Measurements from ENCODE around the gene OPA3.

OPA3 gene

GRCh38 chr19:45501730-45502014 lies 82.9 kb downstream of the OPA3 start:
- TF ChIP-seq, protein P1, sequence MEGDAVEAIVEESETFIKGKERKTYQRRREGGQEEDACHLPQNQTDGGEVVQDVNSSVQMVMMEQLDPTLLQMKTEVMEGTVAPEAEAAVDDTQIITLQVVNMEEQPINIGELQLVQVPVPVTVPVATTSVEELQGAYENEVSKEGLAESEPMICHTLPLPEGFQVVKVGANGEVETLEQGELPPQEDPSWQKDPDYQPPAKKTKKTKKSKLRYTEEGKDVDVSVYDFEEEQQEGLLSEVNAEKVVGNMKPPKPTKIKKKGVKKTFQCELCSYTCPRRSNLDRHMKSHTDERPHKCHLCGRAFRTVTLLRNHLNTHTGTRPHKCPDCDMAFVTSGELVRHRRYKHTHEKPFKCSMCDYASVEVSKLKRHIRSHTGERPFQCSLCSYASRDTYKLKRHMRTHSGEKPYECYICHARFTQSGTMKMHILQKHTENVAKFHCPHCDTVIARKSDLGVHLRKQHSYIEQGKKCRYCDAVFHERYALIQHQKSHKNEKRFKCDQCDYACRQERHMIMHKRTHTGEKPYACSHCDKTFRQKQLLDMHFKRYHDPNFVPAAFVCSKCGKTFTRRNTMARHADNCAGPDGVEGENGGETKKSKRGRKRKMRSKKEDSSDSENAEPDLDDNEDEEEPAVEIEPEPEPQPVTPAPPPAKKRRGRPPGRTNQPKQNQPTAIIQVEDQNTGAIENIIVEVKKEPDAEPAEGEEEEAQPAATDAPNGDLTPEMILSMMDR (IDR thresholded peaks at IDR 0.05; ENCODE audit: low read depth, low read length), result no peak
- in situ Hi-C loops (cut with HindIII; ENCODE audit: low sequenced_read_pairs), result no loop called here
- H3K4me3 ChIP-seq (ENCODE audit: low read depth, low read length), result no peak overlapping the region
- no peak for DNase-seq (ENCODE audit: low read depth, low spot score)

GRCh38 chr19:45500918-45501729 lies 83.5 kb downstream of the OPA3 start:
- in situ Hi-C loops (cut with HindIII; ENCODE audit: low sequenced_read_pairs), result no loop called here
- no peak for DNase-seq (ENCODE audit: low read depth, low spot score)
- H3K4me3 ChIP-seq (ENCODE audit: low read depth, low read length), result no peak overlapping the region
- TF ChIP-seq, protein P1 (IDR thresholded peaks at IDR 0.05; ENCODE audit: low read depth, low read length), result no peak

GRCh38 chr19:45499196-45500180 lies 85.1 kb downstream of the OPA3 start:
- TF ChIP-seq, protein P1 (IDR thresholded peaks at IDR 0.05; ENCODE audit: low read depth, low read length), result no peak
- H3K4me3 ChIP-seq (ENCODE audit: low read depth, low read length), result no peak overlapping the region
- in situ Hi-C loops (cut with HindIII; ENCODE audit: low sequenced_read_pairs), result no loop called here
- no peak for DNase-seq (ENCODE audit: low read depth, low spot score)

DNA sequence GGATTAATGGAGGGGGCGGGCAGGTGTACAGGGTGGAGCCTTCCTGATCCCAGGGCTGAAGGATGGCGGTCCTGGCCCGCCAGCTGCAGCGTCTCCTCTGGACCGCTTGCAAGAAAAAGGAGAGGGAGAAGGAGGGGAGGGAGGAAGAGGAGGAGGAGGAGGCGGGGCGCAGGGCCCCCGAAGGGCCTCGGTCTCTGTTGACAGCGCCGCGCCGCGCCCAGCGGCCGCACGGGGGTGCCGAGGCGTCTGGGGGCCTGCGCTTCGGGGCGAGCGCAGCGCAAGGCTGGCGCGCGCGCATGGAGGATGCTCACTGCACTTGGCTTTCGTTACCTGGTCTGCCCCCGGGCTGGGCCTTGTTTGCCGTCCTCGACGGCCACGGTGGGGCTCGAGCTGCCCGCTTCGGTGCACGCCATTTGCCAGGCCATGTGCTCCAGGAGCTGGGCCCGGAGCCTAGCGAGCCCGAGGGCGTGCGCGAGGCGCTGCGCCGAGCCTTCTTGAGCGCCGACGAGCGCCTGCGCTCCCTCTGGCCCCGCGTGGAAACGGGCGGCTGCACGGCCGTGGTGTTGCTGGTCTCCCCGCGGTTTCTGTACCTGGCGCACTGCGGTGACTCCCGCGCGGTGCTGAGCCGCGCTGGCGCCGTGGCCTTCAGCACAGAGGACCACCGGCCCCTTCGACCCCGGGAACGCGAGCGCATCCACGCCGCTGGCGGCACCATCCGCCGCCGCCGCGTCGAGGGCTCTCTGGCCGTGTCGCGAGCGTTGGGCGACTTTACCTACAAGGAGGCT lies 86.0 kb downstream of the OPA3 start, which contains the start of gene PPM1N:
TSS of gene PPM1N (plus strand) at position 33 of the 785 bp plus-strand sequence. CDS start at position 63, 30 bp downstream.
- DNase-seq (ENCODE audit: low read depth, low spot score), result no peak
- in situ Hi-C loops (cut with HindIII; ENCODE audit: low sequenced_read_pairs), result no loop called here
- TF ChIP-seq, protein P1 (IDR thresholded peaks at IDR 0.05; ENCODE audit: low read depth, low read length), result no peak
- peak within 1 kb of the TSS; percentile 32 for H3K4me3 ChIP-seq (ENCODE audit: low read depth, low read length)

- in situ Hi-C loops (cut with HindIII; ENCODE audit: low sequenced_read_pairs), result no loop called here
- TF ChIP-seq, protein P1 (IDR thresholded peaks at IDR 0.05; ENCODE audit: low read depth, low read length), result no peak
- no peak for DNase-seq (ENCODE audit: low read depth, low spot score)
- H3K4me3 ChIP-seq (ENCODE audit: low read depth, low read length), result no peak overlapping the region
These were observed 86.8 kb downstream of the OPA3 start for GRCh38 chr19:45497791-45498190.

Measured in astrocyte of the spinal cord (primary cell).